ENCODE results near the gene PRKN.
A peak's percentile ranks its signal among the peaks of the same experiment; 100 is the strongest.

PRKN gene

DNA sequence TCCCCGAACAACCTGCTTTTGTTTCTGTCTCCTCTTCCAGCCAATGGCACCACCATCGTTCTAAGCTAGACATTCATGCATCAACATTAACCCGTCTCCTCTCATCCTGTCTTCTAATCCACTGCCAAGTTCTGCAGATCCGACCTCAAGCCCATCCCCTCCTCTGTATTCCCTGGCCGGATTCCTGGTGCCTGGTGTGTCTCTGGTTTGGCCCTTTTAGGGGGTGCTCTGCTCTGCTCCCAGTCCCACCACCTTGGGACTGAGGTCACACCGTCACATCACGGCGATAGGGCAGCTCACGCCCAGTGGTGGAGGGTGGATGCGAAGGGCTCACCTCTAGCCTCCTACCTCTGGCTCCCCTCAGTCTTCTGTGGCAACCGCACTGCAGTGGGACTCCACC lies 1351.2 kb downstream of the PRKN start:
- Histone ChIP-seq H3K9me2 (ENCODE audit: low read depth, low read length) (no peaks in the 10 kb centered on the region), H3K4me3 (ENCODE audit: low read depth, low read length, poor library complexity, severe bottlenecking) (no peak overlapping the region), H3K4me1 (ENCODE audit: insufficient read depth, low read length, severe bottlenecking) (no peaks in the 10 kb centered on the region), H3K27me3 (ENCODE audit: insufficient read depth, low read length) (peaks cover 4% of the 10 kb centered on the region; the same call in 1 of the 2 replicates), H3K36me3 (ENCODE audit: insufficient read depth, low read length) (no peaks in the 10 kb centered on the region), H3K4me2 (ENCODE audit: low read length) (no peak overlapping the region), H2AFZ (ENCODE audit: low read length) (no peak overlapping the region), H3K9me3 (ENCODE audit: low read length) (no peaks in the 10 kb centered on the region), H4K20me1 (ENCODE audit: insufficient read depth, low read length) (no peaks in the 10 kb centered on the region), H3K79me2 (ENCODE audit: insufficient read depth, low read length) (no peaks in the 10 kb centered on the region), H3F3A (ENCODE audit: insufficient read depth, low read length) (no peaks in the 10 kb centered on the region), H3K27ac (ENCODE audit: low read depth, low read length, poor library complexity, severe bottlenecking) (no peak overlapping the region), H3K9ac (ENCODE audit: low read length) (no peak overlapping the region)
- TF ChIP-seq, protein P1, sequence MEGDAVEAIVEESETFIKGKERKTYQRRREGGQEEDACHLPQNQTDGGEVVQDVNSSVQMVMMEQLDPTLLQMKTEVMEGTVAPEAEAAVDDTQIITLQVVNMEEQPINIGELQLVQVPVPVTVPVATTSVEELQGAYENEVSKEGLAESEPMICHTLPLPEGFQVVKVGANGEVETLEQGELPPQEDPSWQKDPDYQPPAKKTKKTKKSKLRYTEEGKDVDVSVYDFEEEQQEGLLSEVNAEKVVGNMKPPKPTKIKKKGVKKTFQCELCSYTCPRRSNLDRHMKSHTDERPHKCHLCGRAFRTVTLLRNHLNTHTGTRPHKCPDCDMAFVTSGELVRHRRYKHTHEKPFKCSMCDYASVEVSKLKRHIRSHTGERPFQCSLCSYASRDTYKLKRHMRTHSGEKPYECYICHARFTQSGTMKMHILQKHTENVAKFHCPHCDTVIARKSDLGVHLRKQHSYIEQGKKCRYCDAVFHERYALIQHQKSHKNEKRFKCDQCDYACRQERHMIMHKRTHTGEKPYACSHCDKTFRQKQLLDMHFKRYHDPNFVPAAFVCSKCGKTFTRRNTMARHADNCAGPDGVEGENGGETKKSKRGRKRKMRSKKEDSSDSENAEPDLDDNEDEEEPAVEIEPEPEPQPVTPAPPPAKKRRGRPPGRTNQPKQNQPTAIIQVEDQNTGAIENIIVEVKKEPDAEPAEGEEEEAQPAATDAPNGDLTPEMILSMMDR (IDR thresholded peaks at IDR 0.05; ENCODE audit: low read length), result no peak
- no peak for TF ChIP-seq EZH2 (IDR thresholded peaks at IDR 0.05; ENCODE audit: borderline replicate concordance, low read length)

DNA sequence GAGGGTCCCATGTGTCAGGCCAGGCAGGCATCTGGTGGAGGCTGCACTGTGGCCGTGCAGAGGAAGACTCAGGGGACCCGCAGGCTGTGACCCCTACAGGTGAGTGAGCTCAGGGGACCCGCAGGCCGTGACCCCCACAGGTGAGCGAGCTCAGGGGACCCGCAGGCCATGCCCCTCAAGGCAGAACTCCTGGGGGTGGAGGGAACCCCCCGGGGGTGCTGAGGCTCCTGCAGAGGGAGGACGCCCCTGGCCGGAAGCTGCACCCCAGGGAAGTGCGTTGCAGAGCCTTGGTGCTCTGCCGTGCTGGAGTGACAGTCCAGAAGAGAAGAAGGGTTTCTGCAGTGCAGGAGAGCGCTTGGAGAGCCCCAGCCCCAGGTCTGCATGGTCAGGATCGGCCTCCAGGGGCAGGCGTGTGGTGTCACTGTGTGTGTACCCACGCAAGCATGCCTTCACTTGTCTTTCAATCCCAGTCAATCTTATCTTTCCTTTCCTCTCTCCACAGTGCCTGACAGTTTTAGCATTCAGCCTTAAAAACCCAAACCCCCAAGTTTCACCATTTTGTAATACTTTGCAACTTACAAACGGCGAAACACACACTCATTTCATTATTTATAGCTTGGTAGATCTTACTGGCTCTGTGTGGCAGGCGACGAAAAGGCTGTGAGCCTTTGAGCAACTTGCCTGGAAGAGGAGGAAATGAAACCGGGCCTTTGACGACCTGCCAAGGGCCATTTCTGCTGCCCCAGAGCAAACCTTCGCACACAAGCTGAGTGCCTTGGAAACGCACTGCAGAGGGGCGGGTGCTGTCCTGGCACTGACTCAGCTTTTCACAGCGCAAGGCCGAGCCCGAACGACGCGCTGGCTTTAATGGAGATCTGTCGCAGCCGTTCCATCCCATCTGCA lies 1352.3 kb downstream of the PRKN start:
- no peaks in the 10 kb centered on the region for H3K9me2 ChIP-seq (ENCODE audit: low read depth, low read length)
- no peaks in the 10 kb centered on the region for H3F3A ChIP-seq (ENCODE audit: insufficient read depth, low read length)
- H3K79me2 ChIP-seq (ENCODE audit: insufficient read depth, low read length), result no peaks in the 10 kb centered on the region
- no peaks in the 10 kb centered on the region for H3K4me1 ChIP-seq (ENCODE audit: insufficient read depth, low read length, severe bottlenecking)
- no peak overlapping the region for H2AFZ ChIP-seq (ENCODE audit: low read length)
- peaks cover 4% of the 10 kb centered on the region; the same call in 1 of the 2 replicates for H3K27me3 ChIP-seq (ENCODE audit: insufficient read depth, low read length)
- no peak overlapping the region for H3K4me3 ChIP-seq (ENCODE audit: low read depth, low read length, poor library complexity, severe bottlenecking)
- H3K9me3 ChIP-seq (ENCODE audit: low read length), result no peaks in the 10 kb centered on the region
- TF ChIP-seq, protein P1 (IDR thresholded peaks at IDR 0.05; ENCODE audit: low read length), result no peak
- TF ChIP-seq EZH2 (IDR thresholded peaks at IDR 0.05; ENCODE audit: borderline replicate concordance, low read length), result no peak
- no peaks in the 10 kb centered on the region for H4K20me1 ChIP-seq (ENCODE audit: insufficient read depth, low read length)
- no peak overlapping the region for H3K4me2 ChIP-seq (ENCODE audit: low read length)
- H3K27ac ChIP-seq (ENCODE audit: low read depth, low read length, poor library complexity, severe bottlenecking), result no peak overlapping the region
- no peak overlapping the region for H3K9ac ChIP-seq (ENCODE audit: low read length)
- H3K36me3 ChIP-seq (ENCODE audit: insufficient read depth, low read length), result no peaks in the 10 kb centered on the region

DNA sequence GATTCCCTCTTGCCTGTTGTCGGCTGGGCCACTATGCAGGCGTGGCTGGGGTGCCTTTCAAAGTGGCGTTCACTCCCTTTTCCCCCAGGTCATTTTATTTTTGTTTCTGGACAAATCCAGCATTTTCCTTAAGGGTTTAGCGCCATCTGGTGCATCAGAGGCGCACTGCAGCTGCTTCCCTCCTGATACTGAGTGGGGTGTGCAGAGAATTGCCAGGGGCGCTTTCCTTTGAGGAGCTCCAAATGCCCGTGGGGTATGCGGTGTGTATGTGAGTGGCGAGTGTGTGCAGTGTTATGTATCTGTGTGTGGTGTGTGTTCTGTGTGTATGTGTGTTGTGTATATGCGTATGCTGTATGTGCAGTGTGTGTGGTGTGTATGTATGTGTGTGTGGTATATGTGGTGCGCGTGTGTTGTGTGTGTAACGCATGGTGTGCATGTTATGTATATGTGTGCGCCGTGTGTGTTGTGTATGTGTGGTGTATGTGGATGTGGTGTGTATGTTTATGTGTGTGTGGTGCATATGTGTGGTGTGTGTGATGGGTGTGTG lies 1353.6 kb downstream of the PRKN start:
- Histone ChIP-seq H3K9ac (ENCODE audit: low read length) (no peak overlapping the region), H3K27me3 (ENCODE audit: insufficient read depth, low read length) (peaks cover 4% of the 10 kb centered on the region; the same call in 1 of the 2 replicates), H3K79me2 (ENCODE audit: insufficient read depth, low read length) (no peaks in the 10 kb centered on the region), H3K36me3 (ENCODE audit: insufficient read depth, low read length) (no peaks in the 10 kb centered on the region), H2AFZ (ENCODE audit: low read length) (no peak overlapping the region), H3K4me3 (ENCODE audit: low read depth, low read length, poor library complexity, severe bottlenecking) (no peak overlapping the region), H3K4me1 (ENCODE audit: insufficient read depth, low read length, severe bottlenecking) (no peaks in the 10 kb centered on the region), H3K9me2 (ENCODE audit: low read depth, low read length) (no peaks in the 10 kb centered on the region), H4K20me1 (ENCODE audit: insufficient read depth, low read length) (no peaks in the 10 kb centered on the region), H3K27ac (ENCODE audit: low read depth, low read length, poor library complexity, severe bottlenecking) (no peak overlapping the region), H3K4me2 (ENCODE audit: low read length) (no peak overlapping the region), H3F3A (ENCODE audit: insufficient read depth, low read length) (no peaks in the 10 kb centered on the region), H3K9me3 (ENCODE audit: low read length) (no peaks in the 10 kb centered on the region)
- TF ChIP-seq, protein P1 (IDR thresholded peaks at IDR 0.05; ENCODE audit: low read length), result peak; percentile 98
- TF ChIP-seq EZH2 (IDR thresholded peaks at IDR 0.05; ENCODE audit: borderline replicate concordance, low read length), result no peak

All from OCI-LY1 (cell line).